Mesenchymal stem cell (in vitro differentiated cells and primary cell): ENCODE measurements around the gene CDAN1.

Experiments used
- DNase-seq: peaks from one replicate; pipeline ENCODE4 v3.0.0-alpha.2; 2013
- H2AFZ ChIP-seq: one replicate; pipeline ENCODE4 v1.6.1; 2013; ENCODE audit warnings: low read depth, mild to moderate bottlenecking, control low read depth, inconsistent platforms, low read length, moderate library complexity
- H2AK5ac ChIP-seq: 2 replicates; pipeline ENCODE4 v1.6.1; 2013; ENCODE audit warnings: low read length, moderate library complexity, mild to moderate bottlenecking, inconsistent platforms; ENCODE audit not compliant: severe bottlenecking
- H2BK120ac ChIP-seq: one replicate; pipeline ENCODE4 v1.6.1; 2013; ENCODE audit warnings: low read depth, mild to moderate bottlenecking, inconsistent platforms, low read length, moderate library complexity
- H2BK12ac ChIP-seq, 2 experiments: one replicate each; pipeline ENCODE4 v1.6.1; 2013; ENCODE audit warnings: inconsistent platforms in 2 of 2, low read length in 2 of 2, mild to moderate bottlenecking in 2 of 2, moderate library complexity in 2 of 2, control low read depth in 1 of 2
- H2BK15ac ChIP-seq: one replicate; pipeline ENCODE4 v1.6.1; 2013; ENCODE audit warnings: mild to moderate bottlenecking, low read depth, inconsistent platforms; ENCODE audit not compliant: poor library complexity, severe bottlenecking
- H2BK5ac ChIP-seq: 2 replicates; pipeline ENCODE4 v1.6.1; 2013; ENCODE audit warnings: low read depth, mild to moderate bottlenecking, low read length, control low read depth, inconsistent platforms; ENCODE audit not compliant: poor library complexity, severe bottlenecking
- H3K14ac ChIP-seq, 2 experiments: one replicate each; pipeline ENCODE4 v1.6.1; 2013; ENCODE audit warnings: inconsistent platforms in 2 of 2, low read length in 2 of 2, control low read depth in 1 of 2, mild to moderate bottlenecking in 1 of 2, moderate library complexity in 1 of 2
- H3K18ac ChIP-seq, 2 experiments: one replicate each; pipeline ENCODE4 v1.6.1; 2013; ENCODE audit warnings: inconsistent platforms in 2 of 2, low read length in 2 of 2, control low read depth in 1 of 2, low read depth in 1 of 2, mild to moderate bottlenecking in 1 of 2
- H3K23ac ChIP-seq, 2 experiments: one replicate each; pipeline ENCODE4 v1.6.1; 2013; ENCODE audit warnings: inconsistent platforms in 2 of 2, low read length in 2 of 2, mild to moderate bottlenecking in 2 of 2, moderate library complexity in 2 of 2, control low read depth in 1 of 2
- H3K27ac ChIP-seq: 2 replicates; pipeline ENCODE4 v1.5.1; 2013; ENCODE audit warnings: mild to moderate bottlenecking, moderate library complexity, low read length, control low read depth, inconsistent platforms; ENCODE audit not compliant: poor library complexity, severe bottlenecking
- H3K27me3 ChIP-seq, 2 experiments: 2 replicates each; pipeline versions ENCODE4 v1.6.1 to v1.7.0; 2013; ENCODE audit warnings: low read length in 2 of 2, mild to moderate bottlenecking in 2 of 2, moderate library complexity in 2 of 2, control low read depth in 1 of 2, inconsistent platforms in 1 of 2; ENCODE audit not compliant: control insufficient read depth in 1 of 2, insufficient read depth in 1 of 2
- H3K36me3 ChIP-seq, 2 experiments: 2 replicates each; pipeline versions ENCODE4 v1.6.1 to v1.7.0; 2013; ENCODE audit warnings: low read length in 2 of 2, control low read depth in 1 of 2, inconsistent platforms in 1 of 2, low read depth in 1 of 2, mild to moderate bottlenecking in 1 of 2; ENCODE audit not compliant: insufficient read depth in 2 of 2, control insufficient read depth in 1 of 2
- H3K4ac ChIP-seq, 2 experiments: one replicate each; pipeline ENCODE4 v1.6.1; 2013; ENCODE audit warnings: inconsistent platforms in 2 of 2, low read length in 2 of 2, mild to moderate bottlenecking in 2 of 2, moderate library complexity in 2 of 2, control low read depth in 1 of 2, low read depth in 1 of 2
- H3K4me1 ChIP-seq: 2 replicates; pipeline ENCODE4 v1.6.1; 2013; ENCODE audit warnings: low read depth, low read length, control low read depth; ENCODE audit not compliant: control insufficient read depth, insufficient read depth
- H3K4me2 ChIP-seq: 2 replicates; pipeline ENCODE4 v1.6.1; 2013; ENCODE audit warnings: low read length, mild to moderate bottlenecking, inconsistent platforms; ENCODE audit not compliant: poor library complexity, severe bottlenecking
- H3K4me3 ChIP-seq, 2 experiments: 2 replicates each; pipeline versions ENCODE4 v1.5.1 to v1.7.0; 2013; ENCODE audit warnings: low read length in 2 of 2, mild to moderate bottlenecking in 2 of 2, control low read depth in 1 of 2, low read depth in 1 of 2; ENCODE audit not compliant: insufficient read depth in 1 of 2
- H3K79me1 ChIP-seq: replicated peaks from 2 replicates; pipeline ENCODE4 v1.6.1; 2013; ENCODE audit warnings: mild to moderate bottlenecking, control low read depth, low read length, inconsistent platforms; ENCODE audit not compliant: poor library complexity, severe bottlenecking
- H3K9ac ChIP-seq: 2 replicates; pipeline ENCODE4 v1.7.0; 2013; ENCODE audit warnings: mild to moderate bottlenecking, low read length, moderate library complexity
- H3K9me3 ChIP-seq: 2 replicates; pipeline ENCODE4 v1.7.0; 2013; ENCODE audit warnings: mild to moderate bottlenecking, low read length; ENCODE audit not compliant: control insufficient read depth
- H4K8ac ChIP-seq: one replicate; pipeline ENCODE4 v1.6.1; 2013; ENCODE audit warnings: inconsistent platforms, mild to moderate bottlenecking, low read length, moderate library complexity
- H4K91ac ChIP-seq: one replicate; pipeline ENCODE4 v1.6.1; 2013; ENCODE audit warnings: mild to moderate bottlenecking, low read length, inconsistent platforms
- WGBS: methylation state at CpG from one replicate; pipeline ENCODE4 v1.1.7; 2013; ENCODE audit warnings: mixed read lengths; 5-methylcytosine and 5-hydroxymethylcytosine counted together

Gene CDAN1

DNA sequence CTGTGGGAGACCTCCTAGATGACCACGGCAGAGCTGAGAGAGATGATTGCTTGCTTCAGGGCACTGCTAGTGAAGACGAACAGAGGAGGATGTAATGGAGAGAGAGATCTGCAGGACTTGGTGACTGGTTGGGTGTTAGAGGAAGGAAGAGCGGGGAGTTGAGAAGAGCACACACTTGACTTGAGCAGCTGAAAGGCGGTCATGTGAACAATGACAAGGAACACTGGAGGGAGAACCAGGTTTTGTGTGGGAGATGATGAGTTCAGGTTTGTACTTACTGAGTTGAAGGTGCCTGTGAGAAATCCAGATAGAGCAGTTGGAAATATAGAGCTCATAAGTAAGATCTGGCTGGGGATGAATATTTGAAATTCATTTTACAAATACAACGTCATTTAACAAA lies 40.3 kb downstream of the CDAN1 start:
- Histone ChIP-seq H3K18ac (no peak overlapping the region), H2AK5ac (no peak overlapping the region), H3K36me3 (peaks cover 46 to 64% of the 10 kb centered on the region in 2 experiments), H2AFZ (no peak overlapping the region), H2BK5ac (no peak overlapping the region), H3K79me1 (peaks cover 2% of the 10 kb centered on the region), H3K4me3 (no peak overlapping the region), H3K27me3 (no peaks in the 10 kb centered on the region), H3K9me3 (no peaks in the 10 kb centered on the region), H2BK15ac (no peak overlapping the region), H3K4ac (no peak overlapping the region), H3K9ac (no peak overlapping the region), H4K91ac (no peak overlapping the region), H3K4me1 (no peaks in the 10 kb centered on the region), H3K14ac (no peak overlapping the region), H3K4me2 (no peak overlapping the region), H3K27ac (no peak overlapping the region), H2BK120ac (no peak overlapping the region), H3K23ac (no peak overlapping the region), H4K8ac (no peak overlapping the region), H2BK12ac (no peak overlapping the region)
- DNase-seq: no peak
- 95% methylated on average over 4 of the region's 5 CpGs for WGBS

DNA sequence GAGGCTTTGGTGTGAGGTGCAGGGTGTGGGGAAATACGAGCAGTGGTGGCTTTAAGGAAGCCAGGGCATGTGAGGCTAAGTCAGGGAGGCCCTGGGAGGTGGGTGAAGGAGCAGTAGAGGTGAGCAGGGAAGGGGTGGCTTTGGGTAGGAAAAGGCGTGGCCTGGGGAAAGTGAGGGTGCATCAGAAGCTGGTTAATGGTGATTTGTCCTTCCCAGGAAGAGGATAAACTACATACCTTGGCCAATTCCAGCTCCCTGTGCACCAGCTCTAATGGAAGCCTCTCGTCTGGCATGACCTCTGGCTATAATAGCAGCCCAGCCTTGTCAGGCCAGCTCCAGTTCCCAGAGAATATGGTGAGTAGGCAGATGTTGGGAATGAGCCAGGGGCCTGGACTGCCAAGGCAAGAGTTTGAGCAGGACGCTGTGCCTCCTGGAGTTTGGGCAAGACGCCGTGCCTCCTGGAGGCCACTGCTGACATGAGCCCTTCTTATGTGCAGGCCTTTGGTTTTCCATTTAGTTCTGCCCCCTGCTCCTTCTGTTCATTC lies 41.3 kb downstream of the CDAN1 start:
- Histone ChIP-seq H3K27ac (no peak overlapping the region), H2BK12ac (no peak overlapping the region), H2BK120ac (no peak overlapping the region), H3K27me3 (no peaks in the 10 kb centered on the region), H3K9ac (no peak overlapping the region), H4K8ac (no peak overlapping the region), H3K9me3 (no peaks in the 10 kb centered on the region), H3K4me3 (no peak overlapping the region), H2BK5ac (no peak overlapping the region), H3K4me2 (no peak overlapping the region), H3K23ac (no peak overlapping the region), H4K91ac (no peak overlapping the region), H3K14ac (no peak overlapping the region), H2BK15ac (no peak overlapping the region), H3K79me1 (no peaks in the 10 kb centered on the region), H3K18ac (no peak overlapping the region), H3K36me3 (peaks cover 55 to 73% of the 10 kb centered on the region in 2 experiments), H3K4ac (no peak overlapping the region), H3K4me1 (no peaks in the 10 kb centered on the region), H2AFZ (no peak overlapping the region), H2AK5ac (no peak overlapping the region)
- 97% methylated on average over 6 of the region's 6 CpGs for WGBS
- DNase-seq: no peak

DNA sequence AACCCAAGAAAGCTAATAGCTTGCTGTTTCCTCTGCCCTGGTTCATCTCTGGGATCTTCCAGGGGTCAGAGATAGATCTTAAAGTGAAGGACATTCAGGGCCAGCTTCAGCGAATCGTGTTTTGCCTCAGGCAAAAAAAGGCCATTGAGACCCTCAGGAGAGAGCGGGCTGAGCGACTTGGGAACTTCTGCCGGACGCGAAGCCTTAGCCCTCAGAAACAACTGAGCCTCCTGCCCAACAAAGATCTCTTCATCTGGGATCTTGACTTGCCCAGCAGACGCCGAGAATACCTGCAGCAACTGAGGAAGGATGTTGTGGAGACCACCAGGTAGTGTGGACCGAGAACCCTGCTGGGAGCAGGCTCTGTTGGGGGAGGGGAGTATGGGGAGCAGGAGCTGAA lies 42.5 kb downstream of the CDAN1 start:
- Histone ChIP-seq H3K36me3 (peaks cover 63 to 77% of the 10 kb centered on the region in 2 experiments), H3K79me1 (no peaks in the 10 kb centered on the region), H3K27me3 (no peaks in the 10 kb centered on the region), H2AFZ (no peak overlapping the region), H3K14ac (no peak overlapping the region), H3K4me3 (no peak overlapping the region), H2AK5ac (no peak overlapping the region), H2BK5ac (no peak overlapping the region), H3K9me3 (no peaks in the 10 kb centered on the region), H3K4ac (no peak overlapping the region), H3K23ac (no peak overlapping the region), H3K18ac (no peak overlapping the region), H4K8ac (no peak overlapping the region), H3K4me1 (no peaks in the 10 kb centered on the region), H2BK12ac (no peak overlapping the region), H3K4me2 (no peak overlapping the region), H3K27ac (no peak overlapping the region), H4K91ac (no peak overlapping the region), H2BK15ac (no peak overlapping the region), H2BK120ac (no peak overlapping the region), H3K9ac (no peak overlapping the region)
- no peak for DNase-seq
- WGBS: 97% methylated on average over 8 of the region's 10 CpGs

DNA sequence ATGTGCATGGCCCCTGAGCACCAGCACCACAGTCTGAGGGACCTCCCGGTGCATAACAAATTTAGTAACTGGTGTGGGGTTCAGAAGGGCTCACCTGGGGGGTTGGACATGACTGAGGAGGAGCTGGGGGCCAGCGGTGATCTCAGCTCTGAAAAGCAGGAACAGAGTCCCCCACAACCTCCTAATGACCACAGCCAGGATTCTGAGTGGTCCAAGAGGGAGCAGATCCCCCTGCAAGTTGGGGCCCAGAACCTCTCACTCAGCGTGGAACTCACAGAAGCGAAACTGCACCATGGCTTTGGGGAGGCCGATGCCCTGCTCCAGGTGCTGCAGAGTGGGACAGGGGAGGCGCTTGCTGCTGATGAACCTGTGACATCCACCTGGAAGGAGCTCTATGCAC lies 43.0 kb downstream of the CDAN1 start:
- H3K4me3 ChIP-seq: no peak overlapping the region
- no peak overlapping the region for H3K14ac ChIP-seq
- no peak overlapping the region for H2BK15ac ChIP-seq
- H3K4me2 ChIP-seq: no peak overlapping the region
- H2AFZ ChIP-seq: no peak overlapping the region
- peaks cover 67 to 82% of the 10 kb centered on the region in 2 experiments for H3K36me3 ChIP-seq
- no peak overlapping the region for H4K8ac ChIP-seq
- H2BK12ac ChIP-seq: no peak overlapping the region
- no peak overlapping the region for H3K9ac ChIP-seq
- H2AK5ac ChIP-seq: no peak overlapping the region
- no peak for DNase-seq
- H3K18ac ChIP-seq: no peak overlapping the region
- no peak overlapping the region for H2BK5ac ChIP-seq
- 98% methylated on average over 5 of the region's 6 CpGs for WGBS
- H4K91ac ChIP-seq: no peak overlapping the region
- H3K27ac ChIP-seq: no peak overlapping the region
- H3K4ac ChIP-seq: no peak overlapping the region
- no peaks in the 10 kb centered on the region for H3K9me3 ChIP-seq
- H3K79me1 ChIP-seq: no peaks in the 10 kb centered on the region
- no peak overlapping the region for H3K23ac ChIP-seq
- H3K27me3 ChIP-seq: no peaks in the 10 kb centered on the region
- no peak overlapping the region for H2BK120ac ChIP-seq
- no peaks in the 10 kb centered on the region for H3K4me1 ChIP-seq
